SU-DHL-6 (cell line): ENCODE measurements around the gene STAT5A.

Source experiments
- CTCF ChIP-seq: fragments of 200-600 bp; sonication (generic); IDR thresholded peaks from one replicate; pipeline ENCODE4 v1.5.1; 2017; ENCODE audit warnings: antibody characterized with exemption, mild to moderate bottlenecking, low read length, moderate library complexity; ENCODE audit not compliant: insufficient read depth, poor library complexity, severe bottlenecking
- EZH2phosphoT487 ChIP-seq: fragments of 200-600 bp; sonication (generic), shearing (Covaris generic); conservative IDR thresholded peaks from 2 replicates; pipeline ENCODE4 v1.6.1; 2018; ENCODE audit warnings: mild to moderate bottlenecking, antibody characterized with exemption, low read length, moderate library complexity, mixed read lengths

GRCh38 chr17:42288803-42289610, 709 bp downstream of the STAT5A start:
- no peak for TF ChIP-seq CTCF
- TF ChIP-seq EZH2phosphoT487, result no peak
